IPS-15b (cell line): ENCODE measurements around the gene U2SURP.

Experiments
- H3K27me3 ChIP-seq: one replicate; pipeline ENCODE4 v1.6.1; 2013; ENCODE audit warnings: low read length; ENCODE audit not compliant: control insufficient read depth, insufficient read depth
- H3K36me3 ChIP-seq: one replicate; pipeline ENCODE4 v1.6.1; 2013; ENCODE audit warnings: low read length; ENCODE audit not compliant: control insufficient read depth, insufficient read depth
- H3K4me1 ChIP-seq: one replicate; pipeline ENCODE4 v1.6.1; 2013; ENCODE audit warnings: mild to moderate bottlenecking, low read length; ENCODE audit not compliant: control insufficient read depth, insufficient read depth
- H3K4me3 ChIP-seq: one replicate; pipeline ENCODE4 v1.5.1; 2013; ENCODE audit warnings: low read depth, low read length
- H3K9ac ChIP-seq: one replicate; pipeline ENCODE4 v1.6.1; 2013; ENCODE audit warnings: low read depth, mild to moderate bottlenecking, low read length
- H3K9me3 ChIP-seq: one replicate; pipeline ENCODE4 v1.6.1; 2013; ENCODE audit warnings: mild to moderate bottlenecking, low read length; ENCODE audit not compliant: control insufficient read depth, insufficient read depth

Gene U2SURP

DNA sequence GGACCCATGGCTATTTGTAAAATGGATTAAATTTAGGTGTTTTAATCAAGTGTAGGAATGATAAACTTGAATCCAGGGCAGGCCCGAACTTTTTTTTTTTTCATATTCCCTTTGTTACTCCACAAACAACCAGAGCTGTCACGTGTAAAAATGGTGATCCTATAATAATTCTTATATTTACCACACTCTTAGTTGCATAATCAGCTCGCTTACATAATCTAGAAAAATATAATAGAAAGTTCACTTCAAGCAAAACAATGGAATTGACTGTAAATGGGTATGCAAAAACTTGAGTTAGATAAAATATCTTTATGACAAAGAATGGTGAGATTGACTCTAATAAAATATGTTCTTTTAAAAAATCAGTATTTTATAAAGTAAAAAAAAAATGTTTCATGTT lies 35.8 kb upstream of the U2SURP start:
- Histone ChIP-seq H3K9ac (no peak overlapping the region), H3K27me3 (peaks cover 49% of the 10 kb centered on the region)

DNA sequence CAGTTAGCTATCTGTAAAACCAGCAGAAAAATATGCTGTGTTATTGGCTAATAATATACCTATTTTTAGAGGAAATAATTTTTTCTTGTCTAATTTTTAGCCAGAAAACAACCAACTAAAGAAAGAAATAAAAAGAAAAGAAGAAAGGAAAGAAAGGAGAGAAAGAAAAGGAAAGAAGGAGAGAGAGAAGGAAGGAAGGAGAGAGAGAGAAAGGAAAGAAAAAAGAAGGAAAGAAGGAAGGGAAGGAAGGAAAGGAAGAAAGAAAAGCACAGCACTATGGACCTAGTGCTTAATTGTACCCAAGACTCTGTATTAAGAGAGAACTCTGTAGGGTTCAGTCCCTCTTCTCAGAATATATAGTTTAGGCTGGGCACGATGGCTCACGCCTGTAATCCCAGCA lies 34.6 kb upstream of the U2SURP start:
- Histone ChIP-seq H3K36me3 (peaks cover 5% of the 10 kb centered on the region), H3K4me1 (peaks cover 2% of the 10 kb centered on the region), H3K27me3 (peaks cover 38% of the 10 kb centered on the region), H3K9ac (no peak overlapping the region), H3K9me3 (peaks cover 4% of the 10 kb centered on the region), H3K4me3 (no peak overlapping the region)

More for the DNA sequence above, 35.8 kb upstream of the U2SURP start:
- H3K4me1 ChIP-seq, result peaks cover 2% of the 10 kb centered on the region
- no peak overlapping the region for H3K4me3 ChIP-seq
- H3K9me3 ChIP-seq, result peaks cover 4% of the 10 kb centered on the region
- H3K36me3 ChIP-seq, result peaks cover 5% of the 10 kb centered on the region

DNA sequence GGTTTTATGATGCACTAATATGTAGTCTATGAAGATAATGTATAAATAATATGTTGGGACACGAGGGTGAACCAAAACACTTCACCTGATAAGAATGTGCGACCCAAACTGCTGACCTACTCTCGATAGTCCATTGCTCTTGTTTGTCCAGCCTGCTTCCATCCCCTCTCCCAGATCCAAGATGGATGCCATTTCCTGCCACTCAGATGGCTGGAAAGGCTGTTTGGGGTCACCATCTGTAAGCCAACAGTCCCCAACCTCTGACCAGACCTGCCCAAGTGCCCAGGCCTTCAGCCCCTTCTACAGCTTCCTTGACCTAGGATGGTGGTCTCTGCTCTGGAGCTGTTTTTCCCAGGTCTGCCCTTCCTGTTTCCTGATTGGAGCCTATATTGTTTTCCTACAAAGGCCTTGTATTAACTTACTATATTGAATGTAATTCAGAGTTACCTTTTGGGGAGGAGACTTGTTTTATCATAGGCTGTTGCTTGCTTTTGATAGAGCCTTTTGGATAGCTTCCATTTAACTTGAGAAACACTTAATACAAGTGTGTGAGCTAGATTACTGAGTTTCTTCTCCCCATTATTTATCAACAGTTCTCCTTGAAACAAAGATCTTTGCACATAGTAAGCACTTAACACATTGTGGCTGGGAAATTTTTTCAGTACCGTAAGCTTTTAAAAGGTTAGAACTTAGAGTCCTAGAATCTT lies 32.9 kb upstream of the U2SURP start:
- Histone ChIP-seq H3K27me3 (peaks cover 25% of the 10 kb centered on the region), H3K4me1 (peaks cover 2% of the 10 kb centered on the region), H3K9ac (no peak overlapping the region), H3K9me3 (no peaks in the 10 kb centered on the region), H3K36me3 (no peaks in the 10 kb centered on the region), H3K4me3 (no peak overlapping the region)

DNA sequence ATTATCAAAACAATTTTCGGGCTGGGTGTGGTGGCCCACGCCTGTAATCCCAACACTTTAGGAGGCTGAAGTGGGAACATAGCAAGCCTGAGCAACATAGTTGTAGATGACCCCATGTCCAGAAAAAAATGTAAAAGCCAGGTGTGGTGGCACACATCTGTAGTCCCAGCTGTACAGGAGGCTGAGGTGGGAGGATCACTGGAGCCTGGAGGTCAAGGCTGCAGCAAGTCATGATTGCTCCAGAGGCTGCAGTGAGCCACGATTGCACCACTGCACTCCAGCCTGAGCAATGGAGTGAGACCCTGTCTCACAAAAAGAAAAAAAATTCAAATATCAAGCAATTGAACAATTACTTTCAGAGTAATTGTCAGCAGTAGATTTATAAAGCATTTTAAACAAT lies 29.9 kb upstream of the U2SURP start:
- peaks cover under 1% of the 10 kb centered on the region for H3K27me3 ChIP-seq
- H3K36me3 ChIP-seq, result no peaks in the 10 kb centered on the region
- no peak overlapping the region for H3K9ac ChIP-seq
- no peak overlapping the region for H3K4me3 ChIP-seq
- no peaks in the 10 kb centered on the region for H3K4me1 ChIP-seq
- H3K9me3 ChIP-seq, result no peaks in the 10 kb centered on the region

DNA sequence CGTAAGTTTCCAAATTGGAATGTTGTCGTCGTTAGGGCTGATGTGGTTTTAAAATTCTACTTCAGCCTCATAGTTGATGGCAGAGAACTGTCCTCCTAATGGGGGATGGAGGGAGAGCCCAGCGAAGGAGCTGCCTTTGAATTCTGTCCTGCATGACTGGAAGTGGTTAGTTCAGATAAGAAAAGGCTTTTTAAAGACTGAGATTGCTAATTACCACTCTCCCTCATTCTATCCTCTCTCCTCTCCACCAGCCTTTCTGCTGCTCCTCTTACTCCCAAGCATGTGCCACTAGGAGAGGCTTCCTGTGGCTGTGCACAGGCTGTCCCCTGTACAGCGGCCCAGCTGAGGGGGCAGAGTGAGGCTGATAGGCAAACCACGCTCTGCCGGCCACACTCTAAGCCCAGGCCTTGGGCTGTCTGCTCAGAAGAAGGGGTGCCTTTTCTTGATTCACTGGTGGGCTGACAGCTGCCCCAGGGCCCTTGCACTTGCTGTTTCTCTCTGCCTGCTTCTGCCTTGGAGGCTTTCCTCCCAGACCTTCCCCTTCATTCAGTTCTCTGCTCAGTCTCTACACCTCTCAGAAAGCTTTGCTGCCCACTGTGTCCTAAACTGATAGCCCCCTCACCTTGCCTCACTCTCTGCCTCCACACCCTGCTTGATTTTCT lies 29.1 kb upstream of the U2SURP start:
- Histone ChIP-seq H3K9me3 (no peaks in the 10 kb centered on the region), H3K4me1 (no peaks in the 10 kb centered on the region), H3K9ac (no peak overlapping the region), H3K4me3 (no peak overlapping the region), H3K27me3 (no peaks in the 10 kb centered on the region), H3K36me3 (no peaks in the 10 kb centered on the region)

DNA sequence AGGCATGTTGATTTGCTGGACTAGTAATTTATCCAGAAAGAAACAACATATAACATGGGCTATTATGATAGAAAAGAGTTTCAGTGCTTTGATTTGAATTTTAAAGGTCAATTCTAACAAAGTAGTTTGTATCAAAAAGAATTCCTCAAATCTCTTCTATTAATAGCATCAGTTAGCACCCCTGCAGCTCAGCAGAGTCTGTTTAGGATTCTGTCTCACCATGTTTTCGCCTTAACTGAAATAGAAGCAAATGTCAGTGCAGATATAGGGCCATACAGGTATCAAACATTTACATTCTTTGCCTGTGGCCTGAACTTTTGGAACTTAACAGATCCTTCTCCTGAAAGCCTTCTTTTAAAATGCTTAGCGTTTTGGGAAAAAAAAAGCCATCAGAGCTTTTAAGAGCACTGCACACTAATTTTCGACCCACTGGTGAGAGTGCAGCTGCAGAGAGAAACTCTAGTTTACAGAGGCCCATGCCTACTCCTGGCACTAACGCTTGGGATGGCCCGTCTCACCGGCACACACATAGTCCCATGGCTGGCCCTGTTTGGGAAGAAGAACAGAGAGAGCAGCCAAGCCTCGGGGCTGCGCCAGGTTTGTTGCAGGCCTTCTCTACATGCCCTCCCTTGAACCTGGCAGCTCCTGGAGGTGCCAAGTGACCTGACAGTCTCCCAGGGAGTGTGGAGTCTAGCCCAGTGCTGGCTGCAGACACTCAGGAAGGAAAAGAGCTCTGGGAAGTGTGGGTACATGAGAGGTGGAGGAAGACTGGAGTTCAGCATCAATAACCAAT lies 28.0 kb upstream of the U2SURP start:
- Histone ChIP-seq H3K4me3 (no peak overlapping the region), H3K27me3 (no peaks in the 10 kb centered on the region), H3K9me3 (no peaks in the 10 kb centered on the region), H3K36me3 (no peaks in the 10 kb centered on the region), H3K4me1 (no peaks in the 10 kb centered on the region), H3K9ac (no peak overlapping the region)

DNA sequence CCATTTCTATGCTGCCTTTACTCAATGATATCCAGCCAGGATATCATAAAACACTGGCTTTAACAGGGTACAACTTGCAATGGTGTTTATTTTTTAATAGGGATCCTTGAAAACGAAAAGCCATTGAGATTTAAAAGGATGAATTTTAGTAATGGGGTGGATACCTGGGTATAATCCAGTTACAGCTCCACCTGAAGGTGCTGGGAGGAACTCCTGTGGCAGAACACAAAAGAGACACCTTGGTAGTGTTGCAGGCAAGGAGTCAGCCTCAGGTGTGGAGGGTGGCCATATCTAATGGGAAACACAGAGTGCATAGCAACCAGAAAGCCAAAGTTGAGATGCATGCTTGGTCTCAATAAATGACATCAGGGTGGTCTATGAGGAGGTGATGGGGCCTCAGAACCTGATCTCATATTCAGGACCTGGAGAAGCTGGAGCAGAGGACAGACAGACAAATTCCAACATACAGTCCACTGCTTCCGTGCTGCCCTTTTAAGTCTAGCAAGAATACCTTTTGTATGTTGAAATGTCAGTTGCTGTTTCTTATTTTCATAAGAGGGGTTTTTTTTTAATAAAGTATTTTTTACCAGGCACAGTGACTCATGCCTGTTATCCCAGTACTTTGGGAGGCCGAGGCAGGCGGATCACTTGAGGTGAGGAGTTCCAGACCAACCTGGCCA lies 25.9 kb upstream of the U2SURP start:
- Histone ChIP-seq H3K9me3 (no peaks in the 10 kb centered on the region), H3K4me3 (no peak overlapping the region), H3K36me3 (no peaks in the 10 kb centered on the region), H3K27me3 (no peaks in the 10 kb centered on the region), H3K9ac (no peak overlapping the region), H3K4me1 (no peaks in the 10 kb centered on the region)

DNA sequence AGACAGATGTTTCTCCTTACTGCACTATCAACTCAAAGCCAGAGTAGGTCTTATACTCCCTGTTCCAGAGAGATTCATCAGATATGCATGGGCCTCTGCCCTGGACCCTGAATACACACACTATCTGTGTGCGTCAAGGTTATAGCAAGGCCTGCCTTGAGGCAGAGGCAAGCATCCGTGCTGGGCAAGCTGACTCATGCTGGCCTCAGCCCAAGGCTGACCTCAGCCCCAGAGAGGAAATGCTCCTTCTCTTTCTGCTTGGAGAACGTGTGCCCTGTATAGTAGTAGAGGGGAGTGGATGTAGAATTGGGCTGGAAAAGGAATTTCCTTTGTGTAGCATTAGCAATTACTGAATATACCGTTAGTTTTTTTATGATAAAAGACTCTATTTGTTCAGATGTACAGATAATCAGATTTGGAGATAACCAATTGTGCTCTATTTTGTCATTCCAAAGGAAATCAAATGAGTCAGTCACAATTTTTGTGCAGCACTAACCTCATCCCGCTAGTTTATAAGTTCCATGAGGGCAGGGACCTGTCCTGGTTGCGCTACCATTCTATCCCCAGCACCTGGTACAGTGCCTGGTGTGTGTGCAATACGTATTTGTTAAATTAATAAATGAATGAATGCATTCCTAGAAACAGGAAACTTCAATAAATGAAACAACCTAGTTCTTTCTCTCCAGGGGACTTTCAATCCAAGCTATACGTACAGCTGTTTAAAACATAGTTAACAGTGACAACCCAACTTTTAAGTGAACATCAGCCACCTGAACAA lies 24.6 kb upstream of the U2SURP start:
- Histone ChIP-seq H3K36me3 (no peaks in the 10 kb centered on the region), H3K27me3 (no peaks in the 10 kb centered on the region), H3K4me1 (no peaks in the 10 kb centered on the region), H3K9ac (no peak overlapping the region), H3K4me3 (no peak overlapping the region), H3K9me3 (no peaks in the 10 kb centered on the region)

DNA sequence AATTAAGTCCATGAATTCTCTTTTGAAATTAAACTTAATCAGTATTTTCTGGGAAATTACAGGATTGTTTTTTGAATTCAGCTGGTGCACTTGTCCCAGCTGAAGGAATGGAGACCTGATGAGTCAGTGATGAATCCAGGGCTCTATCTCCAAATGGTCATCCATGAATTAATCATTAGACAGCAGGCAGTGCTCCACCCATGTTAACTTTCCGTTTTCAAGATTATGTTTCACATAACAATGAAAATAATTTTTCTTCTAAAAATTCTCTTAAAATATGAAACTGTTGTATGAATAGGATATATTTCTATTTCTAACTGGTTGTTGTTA lies 24.0 kb upstream of the U2SURP start:
- H3K9ac ChIP-seq, result no peak overlapping the region
- H3K4me1 ChIP-seq, result peaks cover 2% of the 10 kb centered on the region
- no peaks in the 10 kb centered on the region for H3K36me3 ChIP-seq
- no peak overlapping the region for H3K4me3 ChIP-seq
- H3K27me3 ChIP-seq, result no peaks in the 10 kb centered on the region
- H3K9me3 ChIP-seq, result no peaks in the 10 kb centered on the region

DNA sequence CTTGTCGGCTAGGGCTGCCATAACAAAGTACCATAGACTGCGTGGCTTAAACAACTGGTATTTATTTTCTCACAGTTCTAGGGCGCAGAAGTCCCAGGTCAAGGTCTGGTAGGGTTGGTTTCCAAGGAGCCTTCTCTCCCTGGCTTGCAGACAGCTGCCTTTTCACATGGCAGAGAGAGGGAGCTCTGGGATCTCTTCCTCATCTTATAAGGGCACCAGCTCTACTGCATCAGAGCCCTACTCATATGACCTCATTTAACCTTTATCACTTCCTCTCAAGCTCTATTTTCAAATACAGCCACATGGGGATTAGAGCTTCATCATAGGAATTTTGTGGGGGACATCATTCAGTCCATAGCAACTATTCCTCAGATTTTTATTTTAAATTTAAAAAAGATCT lies 20.3 kb upstream of the U2SURP start:
- H3K9me3 ChIP-seq, result no peaks in the 10 kb centered on the region
- H3K36me3 ChIP-seq, result no peaks in the 10 kb centered on the region
- no peaks in the 10 kb centered on the region for H3K27me3 ChIP-seq
- H3K9ac ChIP-seq, result no peak overlapping the region
- H3K4me3 ChIP-seq, result no peak overlapping the region
- peaks cover 4% of the 10 kb centered on the region for H3K4me1 ChIP-seq
